NT2/D1 (cell line): ENCODE data around the gene ZNF107.
A peak's percentile ranks its signal among the peaks of the same experiment; 100 is the strongest.

Experiments
- DNase-seq: peaks from one replicate; pipeline ENCODE4 v3.0.0-alpha.2; 2011; ENCODE audit warnings: low read depth, low spot score
- H3K27me3 ChIP-seq: 2 replicates; pipeline ENCODE4 v1.6.0; 2011; ENCODE audit warnings: mild to moderate bottlenecking; ENCODE audit not compliant: insufficient read length, insufficient read depth
- H3K36me3 ChIP-seq: 2 replicates; pipeline ENCODE4 v1.6.1; 2011; ENCODE audit warnings: mild to moderate bottlenecking, low read length, mixed read lengths; ENCODE audit not compliant: insufficient read depth, insufficient read length
- H3K4me1 ChIP-seq: 2 replicates; pipeline ENCODE4 v1.5.1; 2011; ENCODE audit not compliant: insufficient read depth, insufficient read length
- H3K4me3 ChIP-seq: 2 replicates; pipeline ENCODE4 v1.5.1; 2011; ENCODE audit warnings: low read depth; ENCODE audit not compliant: insufficient read length
- H3K9ac ChIP-seq: 2 replicates; pipeline ENCODE4 v1.6.0; 2011; ENCODE audit warnings: low read depth; ENCODE audit not compliant: insufficient read length
- H3K9me3 ChIP-seq: 2 replicates; pipeline ENCODE4 v1.5.1; 2011; ENCODE audit warnings: mild to moderate bottlenecking, low read length; ENCODE audit not compliant: insufficient read depth
- SUZ12 ChIP-seq: IDR thresholded peaks from 2 replicates; pipeline ENCODE4 v1.6.1; 2011; ENCODE audit not compliant: insufficient read length, insufficient read depth; ENCODE audit errors: extremely low read depth
- YY1 ChIP-seq: IDR thresholded peaks from 2 replicates; pipeline ENCODE4 v1.6.1; 2011; ENCODE audit not compliant: insufficient read length, insufficient read depth
- ZNF274 ChIP-seq: IDR thresholded peaks from 2 replicates; pipeline ENCODE4 v1.6.1; 2011; ENCODE audit warnings: mild to moderate bottlenecking, low read depth, low read length

The ZNF107 gene

DNA sequence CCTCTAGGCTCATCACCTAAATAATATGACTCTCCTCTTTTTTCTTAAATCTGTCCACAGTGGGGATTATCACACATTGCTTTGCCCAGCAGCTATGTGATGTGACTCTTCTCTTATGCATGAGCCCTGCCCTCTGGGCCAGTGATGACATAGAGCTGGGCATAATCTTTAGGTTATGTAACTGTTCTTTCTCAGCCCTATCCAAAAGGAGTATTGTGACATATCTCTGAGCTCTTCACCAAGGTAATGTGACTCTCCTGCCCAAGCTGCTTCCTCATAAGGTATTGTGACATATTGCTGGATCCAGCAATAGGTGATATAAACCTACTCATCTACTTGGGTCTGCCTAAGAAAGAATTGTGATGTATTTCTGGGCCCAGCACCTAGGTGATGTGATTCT lies 37.7 kb upstream of the ZNF107 start:
- Histone ChIP-seq H3K4me1 (no peaks in the 10 kb centered on the region), H3K9me3 (no peaks in the 10 kb centered on the region), H3K9ac (no peak overlapping the region), H3K4me3 (no peak overlapping the region), H3K27me3 (no peaks in the 10 kb centered on the region), H3K36me3 (no peaks in the 10 kb centered on the region)
- no peak for DNase-seq
- TF ChIP-seq ZNF274, result no peak
- TF ChIP-seq SUZ12, result no peak
- no peak for TF ChIP-seq YY1

DNA sequence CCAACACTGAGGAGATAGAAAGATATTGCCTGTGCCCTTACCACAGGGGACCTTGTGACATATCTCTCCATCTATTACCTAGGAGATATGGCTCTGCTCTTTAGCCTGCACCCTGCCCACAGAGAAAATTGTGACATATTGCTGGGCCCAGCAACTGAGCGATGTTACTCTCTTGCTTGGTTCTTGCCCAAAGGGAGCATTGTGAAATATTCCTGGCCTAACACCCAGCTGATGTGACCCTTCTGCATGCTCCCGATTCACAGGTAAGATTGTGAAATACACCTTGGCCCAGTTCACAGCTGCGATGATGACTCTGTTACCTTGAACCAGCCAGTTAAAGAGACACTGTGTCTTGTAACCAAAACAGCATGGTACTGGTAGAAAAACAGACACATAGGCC lies 37.2 kb upstream of the ZNF107 start:
- no peak for DNase-seq
- Histone ChIP-seq H3K4me1 (no peaks in the 10 kb centered on the region), H3K9me3 (no peaks in the 10 kb centered on the region), H3K4me3 (no peak overlapping the region), H3K9ac (no peak overlapping the region), H3K36me3 (no peaks in the 10 kb centered on the region), H3K27me3 (no peaks in the 10 kb centered on the region)
- no peak for TF ChIP-seq ZNF274
- TF ChIP-seq YY1, result no peak
- TF ChIP-seq SUZ12, result no peak

DNA sequence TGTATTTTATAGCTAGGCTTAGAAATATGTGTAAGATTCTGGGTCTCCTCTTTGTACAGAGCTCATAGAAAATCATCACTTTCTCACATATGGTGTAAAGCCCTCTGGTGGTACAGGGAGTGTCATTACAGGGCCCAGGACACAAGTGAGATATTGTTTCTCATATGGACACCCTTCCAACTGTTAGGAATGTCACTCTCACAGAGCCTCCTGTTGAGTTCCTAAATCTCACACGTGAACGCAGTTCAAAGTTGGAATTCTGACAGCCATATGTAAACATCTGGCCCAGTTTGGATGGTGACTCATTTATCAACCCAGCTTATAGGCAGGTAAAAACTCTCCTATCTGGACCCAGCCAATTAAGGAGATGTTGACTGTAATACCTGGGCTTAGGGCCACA lies 35.4 kb upstream of the ZNF107 start:
- no peak overlapping the region for H3K4me3 ChIP-seq
- no peaks in the 10 kb centered on the region for H3K4me1 ChIP-seq
- H3K9ac ChIP-seq, result no peak overlapping the region
- no peaks in the 10 kb centered on the region for H3K27me3 ChIP-seq
- H3K36me3 ChIP-seq, result no peaks in the 10 kb centered on the region
- TF ChIP-seq ZNF274 (no peak), SUZ12 (no peak), YY1 (no peak)
- H3K9me3 ChIP-seq, result no peaks in the 10 kb centered on the region
- DNase-seq, result no peak

DNA sequence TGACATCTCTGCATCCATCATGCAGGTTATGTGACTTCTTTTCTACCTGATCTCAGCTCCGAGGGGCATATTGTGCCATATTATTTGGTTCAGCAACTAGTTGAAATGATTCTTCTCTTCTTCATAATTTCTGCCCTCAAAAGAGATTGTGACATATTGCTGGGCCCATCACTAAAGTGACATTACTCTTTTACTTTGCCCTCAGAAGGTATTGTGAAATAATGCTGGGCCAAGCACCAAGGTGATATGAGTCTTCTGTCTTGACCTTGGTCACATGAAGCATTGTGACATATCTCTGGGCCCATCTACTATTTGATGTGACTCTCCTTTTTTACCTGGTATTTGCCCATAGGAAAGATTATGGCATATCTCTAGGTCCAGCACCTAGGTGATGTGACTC lies 33.9 kb upstream of the ZNF107 start:
- Histone ChIP-seq H3K36me3 (no peaks in the 10 kb centered on the region), H3K4me1 (no peaks in the 10 kb centered on the region), H3K9ac (no peak overlapping the region), H3K4me3 (no peak overlapping the region), H3K27me3 (no peaks in the 10 kb centered on the region), H3K9me3 (no peaks in the 10 kb centered on the region)
- no peak for DNase-seq
- TF ChIP-seq ZNF274, result no peak
- TF ChIP-seq YY1, result no peak
- no peak for TF ChIP-seq SUZ12

DNA sequence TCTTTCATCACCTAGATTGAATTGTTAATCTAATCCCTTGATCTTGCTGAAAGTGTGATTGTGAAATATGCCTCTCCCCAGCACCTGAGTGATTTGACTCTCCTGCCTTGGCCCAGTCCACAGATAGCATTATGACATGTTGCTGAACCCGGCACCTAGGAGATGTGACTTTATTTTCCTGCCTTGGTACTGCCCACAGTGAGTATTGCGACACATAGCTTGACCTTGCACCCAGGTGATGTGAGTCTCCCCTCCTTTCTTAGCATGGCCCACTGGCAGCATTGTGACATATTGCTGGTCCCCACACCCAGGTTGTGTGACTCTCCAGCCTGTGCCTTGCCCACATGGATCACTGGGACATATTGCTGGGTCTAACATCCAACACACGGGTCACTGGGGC lies 32.5 kb upstream of the ZNF107 start:
- no peaks in the 10 kb centered on the region for H3K36me3 ChIP-seq
- no peak for DNase-seq
- no peak overlapping the region for H3K4me3 ChIP-seq
- TF ChIP-seq ZNF274, result no peak
- no peak for TF ChIP-seq YY1
- no peak for TF ChIP-seq SUZ12
- no peaks in the 10 kb centered on the region for H3K9me3 ChIP-seq
- no peaks in the 10 kb centered on the region for H3K4me1 ChIP-seq
- no peak overlapping the region for H3K9ac ChIP-seq
- H3K27me3 ChIP-seq, result no peaks in the 10 kb centered on the region

DNA sequence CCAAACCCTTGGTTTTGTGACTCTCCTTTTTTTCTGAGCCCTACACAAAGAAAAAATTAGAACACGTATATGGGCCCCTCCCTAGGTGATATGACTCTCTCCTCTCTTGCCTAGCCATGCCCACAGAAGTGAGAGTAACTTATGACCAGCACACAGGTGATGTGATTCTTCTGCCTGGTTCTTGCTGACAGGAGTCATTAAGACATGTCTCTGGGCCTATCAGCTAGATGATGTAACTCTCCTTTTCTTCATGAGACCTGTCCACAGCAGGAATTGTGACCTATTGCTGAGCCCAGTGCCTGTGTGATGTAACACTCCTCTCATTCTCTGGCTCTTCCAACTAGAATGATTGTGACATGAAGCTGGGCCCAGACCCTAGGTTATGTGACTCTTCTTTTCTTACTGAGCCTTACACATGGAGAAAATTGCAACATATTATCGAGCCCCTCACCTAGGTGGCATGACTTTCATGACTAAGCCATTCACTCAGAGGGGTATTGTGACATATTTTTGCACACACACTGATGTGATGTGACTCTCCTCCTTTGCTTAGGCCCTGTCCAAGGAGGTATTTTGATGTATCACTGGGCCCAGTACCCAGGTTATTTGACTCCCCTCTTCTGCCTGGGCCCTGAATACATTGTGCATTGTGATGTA lies 31.4 kb upstream of the ZNF107 start:
- no peak overlapping the region for H3K9ac ChIP-seq
- H3K9me3 ChIP-seq, result no peaks in the 10 kb centered on the region
- H3K36me3 ChIP-seq, result no peaks in the 10 kb centered on the region
- no peak for TF ChIP-seq ZNF274
- TF ChIP-seq YY1, result no peak
- TF ChIP-seq SUZ12, result no peak
- H3K27me3 ChIP-seq, result no peaks in the 10 kb centered on the region
- H3K4me1 ChIP-seq, result no peaks in the 10 kb centered on the region
- no peak overlapping the region for H3K4me3 ChIP-seq
- no peak for DNase-seq

DNA sequence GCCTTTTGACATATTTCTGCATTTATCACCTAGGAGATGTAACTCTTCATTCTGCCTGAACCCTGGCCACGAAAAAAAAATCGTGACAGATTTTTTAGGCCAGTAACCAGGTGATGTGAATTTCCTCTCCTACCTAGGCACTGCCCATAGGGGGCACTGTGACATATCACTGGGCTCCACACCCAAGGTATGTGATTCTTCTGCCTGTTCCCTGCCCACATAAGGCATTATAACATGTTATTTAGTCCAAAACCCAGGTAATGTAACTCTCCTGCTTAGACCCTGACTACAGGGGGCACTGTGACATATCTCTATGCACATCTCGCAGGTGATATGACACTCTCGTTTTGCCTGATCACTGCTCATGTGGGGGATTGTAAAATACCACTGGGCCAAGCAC lies 29.5 kb upstream of the ZNF107 start:
- no peak overlapping the region for H3K4me3 ChIP-seq
- peak; percentile 27 for DNase-seq
- H3K36me3 ChIP-seq, result no peaks in the 10 kb centered on the region
- no peaks in the 10 kb centered on the region for H3K27me3 ChIP-seq
- TF ChIP-seq YY1 (no peak), SUZ12 (no peak)
- no peak overlapping the region for H3K9ac ChIP-seq
- H3K4me1 ChIP-seq, result no peaks in the 10 kb centered on the region
- H3K9me3 ChIP-seq, result no peaks in the 10 kb centered on the region
